NCI-H187 treated with DMSO at 0.1 percent for 48 hours (cell line): ENCODE measurements around the gene FLNB.

ENCODE experiments used
- DNase-seq: peaks from one replicate; lab custom pipeline; 2025; lab: John Stamatoyannopoulos, UW

The FLNB gene

GRCh38 chr3:58106640-58107039 is 98.4 kb downstream of the FLNB start:
- no peak for DNase-seq

DNA sequence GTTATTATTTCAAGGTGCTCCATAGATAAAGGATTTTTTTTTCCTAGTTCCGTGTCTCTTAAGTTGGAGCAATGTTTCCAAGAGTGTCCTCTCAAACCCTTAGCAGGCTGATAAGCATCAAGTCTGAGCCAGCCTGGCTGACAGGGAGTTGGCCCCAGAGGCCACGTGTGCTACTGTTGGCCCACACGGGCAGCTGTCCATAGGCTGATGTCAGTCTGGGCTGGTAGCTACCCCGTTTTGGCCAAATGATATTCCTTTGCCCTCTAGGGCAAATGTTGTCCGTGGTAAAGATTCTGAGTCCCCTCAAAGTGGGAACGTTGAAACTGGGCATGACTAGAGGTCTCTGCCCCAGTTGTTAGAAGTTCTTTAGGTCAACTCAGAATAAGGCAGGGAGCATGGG is 99.4 kb downstream of the FLNB start:
- no peak for DNase-seq

- DNase-seq = no peak
Measured at GRCh38 chr3:58109752-58110151, 101.5 kb downstream of the FLNB start.

- no peak for DNase-seq
Measured at GRCh38 chr3:58111513-58112184, 103.4 kb downstream of the FLNB start.

- no peak for DNase-seq
Measured at GRCh38 chr3:58112185-58112535, 103.9 kb downstream of the FLNB start.

- no peak for DNase-seq
Measured at GRCh38 chr3:58115175-58115574, 107.0 kb downstream of the FLNB start.

- no peak for DNase-seq
Measured at GRCh38 chr3:58116161-58116955, 108.1 kb downstream of the FLNB start.

DNA sequence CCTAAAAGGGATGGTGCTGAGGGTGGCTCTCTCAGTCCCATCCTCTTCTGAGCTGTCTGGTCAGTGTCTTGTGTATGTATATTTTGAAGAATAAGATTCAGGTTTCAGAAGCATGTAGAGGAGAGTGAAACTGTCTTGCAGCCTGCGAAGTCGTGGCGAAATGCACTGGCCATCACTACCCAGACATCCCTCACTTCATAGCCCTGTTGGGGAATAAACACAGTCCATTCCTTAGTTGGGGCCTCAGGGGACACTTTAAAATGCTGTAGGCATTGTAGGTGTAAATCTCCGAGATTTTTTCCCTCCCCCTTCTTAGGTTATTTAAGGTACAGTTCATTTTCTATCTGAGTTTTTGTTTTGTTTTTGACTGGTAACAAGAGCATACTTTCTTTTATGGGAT is 108.8 kb downstream of the FLNB start:
- DNase-seq = no peak

- DNase-seq = no peak
Measured at GRCh38 chr3:58117561-58118181, 109.4 kb downstream of the FLNB start.

DNA sequence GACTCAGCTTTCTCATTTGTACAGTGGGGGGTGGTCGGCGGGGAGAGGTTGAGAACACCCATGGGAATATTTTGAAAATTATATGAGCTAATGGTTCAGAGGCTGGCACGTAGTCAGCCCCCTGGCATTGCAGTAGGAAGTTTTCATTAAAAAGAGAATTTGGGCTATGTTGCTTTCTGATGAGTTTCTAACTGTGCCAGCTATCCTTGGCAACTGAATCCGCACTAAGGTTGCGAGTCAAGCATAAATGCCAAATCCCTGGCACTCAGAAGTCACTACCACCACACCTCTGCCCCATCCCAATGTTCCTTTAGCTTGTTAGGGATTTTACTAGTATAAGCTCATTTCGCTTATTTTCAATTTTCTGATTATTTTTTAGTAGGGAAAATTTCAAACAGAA is 111.0 kb downstream of the FLNB start:
- no peak for DNase-seq

DNA sequence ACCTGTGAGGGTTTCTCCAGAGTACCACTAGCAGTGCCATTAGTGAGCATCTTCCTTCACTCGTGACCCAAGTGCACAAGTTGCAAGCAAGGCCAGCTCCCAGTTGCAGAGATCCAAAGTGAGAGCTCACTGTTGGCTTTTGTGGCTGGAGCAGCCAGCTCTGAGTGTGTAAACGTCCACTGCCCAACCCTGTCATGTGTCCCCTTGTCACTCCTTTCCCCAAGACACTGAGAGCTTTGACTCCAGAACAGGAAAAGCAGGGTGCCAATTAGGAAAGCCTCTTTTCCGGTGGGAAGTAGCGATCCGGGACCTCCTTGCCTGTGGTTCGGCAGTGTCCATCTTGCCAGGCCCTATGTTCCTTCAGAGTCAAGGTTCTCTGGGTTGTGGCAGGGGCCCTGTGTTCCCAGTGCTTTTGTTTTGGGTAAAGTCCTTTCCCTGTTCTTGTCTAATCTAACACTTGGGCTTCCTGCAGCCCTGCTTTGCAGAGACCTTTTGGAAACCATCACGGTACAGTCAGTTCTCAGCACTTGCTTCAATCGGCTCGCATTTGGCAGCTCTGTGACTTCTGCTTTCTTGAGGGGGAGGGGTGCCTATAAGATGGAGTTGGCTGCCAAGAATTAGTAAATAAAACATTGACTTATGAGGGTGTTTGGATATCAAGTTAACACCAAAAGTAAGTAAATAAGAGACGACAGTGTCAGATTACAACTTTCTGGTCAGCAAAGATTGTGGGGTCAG is 112.0 kb downstream of the FLNB start:
- DNase-seq = no peak

DNA sequence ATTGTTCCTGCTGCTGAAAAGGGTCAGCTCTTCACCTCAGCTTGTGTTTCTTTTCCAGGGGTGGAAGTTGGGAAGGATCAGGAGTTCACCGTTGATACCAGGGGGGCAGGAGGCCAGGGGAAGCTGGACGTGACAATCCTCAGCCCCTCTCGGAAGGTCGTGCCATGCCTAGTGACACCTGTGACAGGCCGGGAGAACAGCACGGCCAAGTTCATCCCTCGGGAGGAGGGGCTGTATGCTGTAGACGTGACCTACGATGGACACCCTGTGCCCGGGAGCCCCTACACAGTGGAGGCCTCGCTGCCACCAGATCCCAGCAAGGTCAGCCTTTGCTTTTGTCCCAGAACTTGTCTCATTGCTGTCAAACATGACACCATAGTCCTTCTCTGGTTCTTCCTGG is 113.0 kb downstream of the FLNB start:
- no peak for DNase-seq

GRCh38 chr3:58122936-58123700 is 114.9 kb downstream of the FLNB start:
- no peak for DNase-seq

GRCh38 chr3:58124387-58124786 is 116.2 kb downstream of the FLNB start:
- no peak for DNase-seq

DNA sequence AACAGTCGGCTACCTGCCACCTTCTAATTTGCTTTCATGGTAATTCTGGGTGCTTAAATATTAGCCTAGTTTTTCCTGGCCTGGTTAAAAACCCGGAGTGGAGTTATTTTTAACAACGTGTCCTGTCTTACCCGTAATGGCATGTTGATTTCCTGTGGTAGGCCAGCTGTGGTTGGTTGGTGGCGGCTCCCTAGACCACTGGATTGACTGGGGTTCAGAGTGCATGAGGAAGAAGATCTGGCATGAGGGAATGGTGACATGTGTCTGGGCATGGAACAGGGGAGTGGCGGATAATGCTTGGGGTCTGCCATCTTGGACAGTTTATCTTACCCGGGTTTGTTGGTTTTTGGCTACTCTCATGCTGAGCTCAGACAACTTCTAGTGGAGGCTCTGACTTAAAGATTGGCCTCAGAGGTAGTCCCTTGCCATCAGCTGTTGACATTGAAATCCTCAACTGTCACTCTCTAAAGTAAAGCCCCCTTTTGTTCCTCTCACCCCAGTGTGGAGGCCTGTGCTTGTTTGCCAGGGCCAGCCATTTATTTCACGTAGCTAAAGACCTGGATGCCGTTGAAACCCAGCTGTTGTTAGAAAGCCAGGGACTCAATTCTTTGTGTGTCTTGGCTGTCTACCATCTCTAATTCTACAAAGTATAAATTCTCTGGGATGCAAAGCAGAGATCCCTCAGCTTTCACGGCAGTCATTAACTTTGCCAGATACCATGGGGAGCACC is 121.0 kb downstream of the FLNB start:
- no peak for DNase-seq

GRCh38 chr3:58130591-58130990 is 122.4 kb downstream of the FLNB start:
- DNase-seq = no peak

- DNase-seq = no peak
Measured at GRCh38 chr3:58131101-58131825, 123.0 kb downstream of the FLNB start.

- no peak for DNase-seq
Measured at GRCh38 chr3:58132850-58133249, 124.6 kb downstream of the FLNB start.

DNA sequence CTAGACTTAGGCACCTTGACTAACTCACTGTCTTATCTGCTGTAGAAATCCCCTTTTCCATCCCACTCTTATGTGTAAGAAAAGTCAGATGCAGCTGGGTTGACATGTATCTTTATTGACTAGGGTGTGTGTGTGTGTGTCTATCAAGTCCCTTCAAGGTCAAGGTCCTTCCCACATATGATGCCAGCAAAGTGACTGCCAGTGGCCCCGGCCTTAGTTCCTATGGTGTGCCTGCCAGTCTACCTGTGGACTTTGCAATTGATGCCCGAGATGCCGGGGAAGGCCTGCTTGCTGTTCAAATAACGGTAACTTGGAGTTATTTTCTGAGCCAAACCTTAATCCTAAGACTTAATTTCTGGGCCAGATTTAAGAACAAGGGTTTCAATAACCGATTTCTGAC is 126.2 kb downstream of the FLNB start:
- DNase-seq = no peak

GRCh38 chr3:58135712-58136543 is 127.7 kb downstream of the FLNB start:
- no peak for DNase-seq
